DOHH2 (cell line): ENCODE results near the gene LCN2.

Experiments
- CTCF ChIP-seq: fragments of 200-600 bp; sonication (generic); IDR thresholded peaks from one replicate; pipeline ENCODE4 v1.5.1; 2014; ENCODE audit warnings: antibody characterized with exemption, mild to moderate bottlenecking, low read depth, low read length; ENCODE audit not compliant: poor library complexity, severe bottlenecking
- EZH2phosphoT487 ChIP-seq: fragments of 200-600 bp; sonication (generic); IDR thresholded peaks from 2 replicates; pipeline ENCODE4 v1.6.1; 2017; ENCODE audit warnings: borderline replicate concordance, mild to moderate bottlenecking, antibody characterized with exemption, low read length, moderate library complexity, mixed read lengths

DNA sequence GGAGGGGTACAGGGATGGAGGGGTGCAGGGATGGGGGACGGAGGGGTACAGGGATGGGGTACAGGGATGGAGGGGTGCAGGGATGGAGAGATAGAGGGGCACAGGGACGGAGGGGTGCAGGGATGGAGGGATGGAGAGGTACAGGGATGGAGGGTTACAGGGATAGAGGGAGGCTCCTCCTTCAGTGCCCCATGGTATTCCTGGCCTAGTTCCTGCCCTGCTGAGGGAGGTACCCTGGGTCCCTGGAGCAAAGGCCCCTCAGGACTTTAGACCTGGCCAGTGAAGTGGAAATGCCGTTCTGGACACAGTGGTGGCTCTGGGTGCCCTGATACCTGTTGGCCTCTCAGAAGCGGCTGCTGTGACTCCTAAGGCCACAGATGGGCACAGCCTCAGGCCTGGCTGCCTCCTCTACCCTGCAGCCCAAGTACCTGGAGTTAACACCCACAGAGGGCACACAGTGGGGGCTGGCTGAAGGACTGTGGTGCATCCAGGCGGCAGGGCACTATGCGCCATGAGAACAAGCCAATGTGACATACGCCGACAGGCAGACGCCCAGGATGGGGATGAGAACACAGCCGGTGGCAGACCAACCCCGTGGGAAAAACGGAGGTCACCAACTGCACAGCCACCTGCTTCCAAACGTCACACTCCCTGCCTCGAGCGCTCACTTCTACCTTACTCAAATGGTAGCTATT lies 30.1 kb upstream of the LCN2 start:
- TF ChIP-seq CTCF (no peak), EZH2phosphoT487 (no peak)
